Loucy (cell line): ENCODE data around the gene FAM193B.

Source experiments
- H2AFZ ChIP-seq: fragments of 200-600 bp; sonication (generic); 2 replicates; pipeline ENCODE4 v1.6.0; 2016; ENCODE audit warnings: antibody characterized with exemption, mild to moderate bottlenecking, low read length, moderate library complexity
- H3F3A ChIP-seq: fragments of 200-600 bp; 2 replicates; pipeline ENCODE4 v1.6.0; 2016; ENCODE audit warnings: antibody characterized with exemption, low read depth, mild to moderate bottlenecking
- H3K27me3 ChIP-seq: fragments of 200-600 bp; sonication (generic); 2 replicates; pipeline ENCODE4 v1.6.1; 2014; ENCODE audit warnings: low read length, mild to moderate bottlenecking; ENCODE audit not compliant: insufficient read depth, poor library complexity, severe bottlenecking
- H3K36me3 ChIP-seq: fragments of 200-600 bp; sonication (generic); 2 replicates; pipeline ENCODE4 v1.6.1; 2016; ENCODE audit warnings: low read length; ENCODE audit not compliant: insufficient read depth
- H3K4me1 ChIP-seq: fragments of 200-600 bp; sonication (generic); 2 replicates; pipeline ENCODE4 v1.5.1; 2014; ENCODE audit warnings: low read length, mild to moderate bottlenecking; ENCODE audit not compliant: insufficient read depth, poor library complexity, severe bottlenecking
- H3K4me2 ChIP-seq: fragments of 200-600 bp; sonication (generic); 2 replicates; pipeline ENCODE4 v1.6.0; 2014; ENCODE audit warnings: antibody characterized with exemption, low read length, low read depth, mild to moderate bottlenecking; ENCODE audit not compliant: poor library complexity, severe bottlenecking
- H3K4me3 ChIP-seq: fragments of 200-600 bp; sonication (generic); 2 replicates; pipeline ENCODE4 v1.5.1; 2014; ENCODE audit warnings: low read length, mild to moderate bottlenecking, mixed read lengths; ENCODE audit not compliant: poor library complexity, severe bottlenecking
- H3K79me2 ChIP-seq: fragments of 200-600 bp; sonication (generic); 2 replicates; pipeline ENCODE4 v1.6.1; 2014; ENCODE audit warnings: low read length; ENCODE audit not compliant: insufficient read depth
- H3K9ac ChIP-seq: fragments of 200-600 bp; sonication (generic); 2 replicates; pipeline ENCODE4 v1.6.0; 2014; ENCODE audit warnings: mild to moderate bottlenecking, low read depth, low read length, moderate library complexity; ENCODE audit not compliant: poor library complexity, severe bottlenecking
- H3K9me2 ChIP-seq: fragments of 200-600 bp; sonication (generic); replicated peaks from 2 replicates; pipeline ENCODE4 v1.6.1; 2016; ENCODE audit warnings: low read depth, low read length, mixed read lengths
- H3K9me3 ChIP-seq: fragments of 200-600 bp; sonication (generic); 2 replicates; pipeline ENCODE4 v1.6.1; 2014; ENCODE audit warnings: mild to moderate bottlenecking, antibody characterized with exemption, low read length, low read depth; ENCODE audit not compliant: insufficient read depth
- H4K20me1 ChIP-seq: fragments of 200-600 bp; sonication (generic); 2 replicates; pipeline ENCODE4 v1.6.0; 2014; ENCODE audit warnings: antibody characterized with exemption, low read length, mild to moderate bottlenecking; ENCODE audit not compliant: insufficient read depth, poor library complexity, severe bottlenecking
- EZH2phosphoT487 ChIP-seq: fragments of 200-600 bp; IDR thresholded peaks from 2 replicates; pipeline ENCODE4 v1.6.1; 2018; ENCODE audit warnings: antibody characterized with exemption, mild to moderate bottlenecking, moderate library complexity, borderline replicate concordance
- TF ChIP-seq, protein P1 (sequence below): fragments of 200-600 bp; sonication (generic); conservative IDR thresholded peaks from 2 replicates; pipeline ENCODE4 v1.5.1; 2014; ENCODE audit warnings: mild to moderate bottlenecking, antibody characterized with exemption, low read length

FAM193B gene

DNA sequence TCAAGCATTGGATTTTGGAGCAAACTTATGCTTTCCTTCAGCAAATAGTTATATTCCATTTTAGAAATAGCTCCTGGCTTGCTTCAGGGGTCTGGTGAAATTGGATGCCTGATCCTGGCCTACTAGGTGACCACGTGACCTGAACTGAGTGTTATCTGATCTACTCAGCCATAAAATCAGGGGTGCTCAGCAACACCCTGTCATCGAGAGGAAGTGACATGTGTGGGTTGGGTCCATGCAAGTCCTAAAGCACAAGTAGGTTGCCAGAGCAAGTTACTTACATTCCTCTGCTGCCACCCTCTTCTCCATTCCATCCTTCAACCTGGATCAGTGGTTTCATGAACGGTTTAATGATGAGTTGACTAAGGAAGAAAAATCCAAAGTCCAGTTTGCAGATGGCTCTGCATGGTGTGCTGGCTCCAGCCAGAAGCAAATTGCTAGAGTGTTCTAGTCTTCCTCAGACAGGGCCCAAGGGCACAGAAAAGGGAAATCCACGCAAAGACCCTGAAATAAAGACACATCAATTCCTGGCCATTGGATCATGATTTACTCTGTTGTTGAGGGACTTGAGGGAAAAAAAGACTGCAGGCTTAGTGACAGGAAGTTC lies 2.8 kb upstream of the FAM193B start:
- Histone ChIP-seq H3K9me2 (no peaks in the 10 kb centered on the region), H3K27me3 (no peaks in the 10 kb centered on the region), H2AFZ (peak overlapping the region; percentile 85), H3K4me2 (peak overlapping the region; percentile 73), H4K20me1 (peaks cover 15% of the 10 kb centered on the region), H3K9ac (peak overlapping the region; percentile 72), H3K4me3 (peak overlapping the region; percentile 61), H3K4me1 (peaks cover 20% of the 10 kb centered on the region), H3K79me2 (peaks cover 25% of the 10 kb centered on the region), H3F3A (no peaks in the 10 kb centered on the region), H3K9me3 (no peaks in the 10 kb centered on the region), H3K36me3 (no peaks in the 10 kb centered on the region)
- TF ChIP-seq, protein P1, sequence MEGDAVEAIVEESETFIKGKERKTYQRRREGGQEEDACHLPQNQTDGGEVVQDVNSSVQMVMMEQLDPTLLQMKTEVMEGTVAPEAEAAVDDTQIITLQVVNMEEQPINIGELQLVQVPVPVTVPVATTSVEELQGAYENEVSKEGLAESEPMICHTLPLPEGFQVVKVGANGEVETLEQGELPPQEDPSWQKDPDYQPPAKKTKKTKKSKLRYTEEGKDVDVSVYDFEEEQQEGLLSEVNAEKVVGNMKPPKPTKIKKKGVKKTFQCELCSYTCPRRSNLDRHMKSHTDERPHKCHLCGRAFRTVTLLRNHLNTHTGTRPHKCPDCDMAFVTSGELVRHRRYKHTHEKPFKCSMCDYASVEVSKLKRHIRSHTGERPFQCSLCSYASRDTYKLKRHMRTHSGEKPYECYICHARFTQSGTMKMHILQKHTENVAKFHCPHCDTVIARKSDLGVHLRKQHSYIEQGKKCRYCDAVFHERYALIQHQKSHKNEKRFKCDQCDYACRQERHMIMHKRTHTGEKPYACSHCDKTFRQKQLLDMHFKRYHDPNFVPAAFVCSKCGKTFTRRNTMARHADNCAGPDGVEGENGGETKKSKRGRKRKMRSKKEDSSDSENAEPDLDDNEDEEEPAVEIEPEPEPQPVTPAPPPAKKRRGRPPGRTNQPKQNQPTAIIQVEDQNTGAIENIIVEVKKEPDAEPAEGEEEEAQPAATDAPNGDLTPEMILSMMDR = no peak
- TF ChIP-seq EZH2phosphoT487 = no peak

DNA sequence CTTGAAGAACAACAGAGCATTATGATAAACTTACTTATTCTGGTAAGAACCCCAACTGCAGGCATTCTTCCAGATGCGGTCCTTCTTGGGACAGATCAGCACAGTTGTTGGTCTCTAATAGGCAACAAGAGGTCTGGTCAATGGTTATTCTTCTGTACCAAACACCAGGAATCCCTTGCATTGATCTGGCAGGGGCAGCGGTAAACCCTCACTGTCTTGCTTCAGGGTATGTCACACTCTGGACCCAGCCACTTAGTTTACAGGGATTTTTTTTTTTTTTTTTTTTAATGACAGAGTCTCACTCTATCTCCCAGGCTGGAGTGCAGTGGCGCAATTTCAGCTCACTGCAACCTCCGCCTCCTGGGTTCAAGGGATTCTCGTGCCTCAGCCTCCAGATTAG lies 1.3 kb upstream of the FAM193B start:
- no peaks in the 10 kb centered on the region for H3K9me3 ChIP-seq
- no peak overlapping the region for H3K9ac ChIP-seq
- H3K4me2 ChIP-seq = no peak overlapping the region
- peaks cover 35% of the 10 kb centered on the region for H3K79me2 ChIP-seq
- H4K20me1 ChIP-seq = peaks cover 15% of the 10 kb centered on the region
- no peaks in the 10 kb centered on the region for H3K9me2 ChIP-seq
- H3K4me1 ChIP-seq = peaks cover 25% of the 10 kb centered on the region
- H2AFZ ChIP-seq = no peak overlapping the region
- H3F3A ChIP-seq = no peaks in the 10 kb centered on the region
- TF ChIP-seq, protein P1 = no peak
- no peak for TF ChIP-seq EZH2phosphoT487
- H3K27me3 ChIP-seq = no peaks in the 10 kb centered on the region
- H3K36me3 ChIP-seq = no peaks in the 10 kb centered on the region
- no peak overlapping the region for H3K4me3 ChIP-seq

- H3K4me1 ChIP-seq = peaks cover 25% of the 10 kb centered on the region
- no peak for TF ChIP-seq EZH2phosphoT487
- TF ChIP-seq, protein P1 = no peak
- peaks cover 15% of the 10 kb centered on the region for H4K20me1 ChIP-seq
- H3K9me2 ChIP-seq = no peaks in the 10 kb centered on the region
- H3F3A ChIP-seq = no peaks in the 10 kb centered on the region
- H3K9ac ChIP-seq = no peak overlapping the region
- no peaks in the 10 kb centered on the region for H3K27me3 ChIP-seq
- H3K36me3 ChIP-seq = no peaks in the 10 kb centered on the region
- no peak overlapping the region for H3K4me3 ChIP-seq
- H2AFZ ChIP-seq = no peak overlapping the region
- peak overlapping the region; percentile 77 for H3K4me2 ChIP-seq
- H3K79me2 ChIP-seq = peaks cover 35% of the 10 kb centered on the region
- no peaks in the 10 kb centered on the region for H3K9me3 ChIP-seq
Measured at GRCh38 chr5:177555228-177555627, 865 bp upstream of the FAM193B start.
